Right renal cortex interstitium (tissue), 3 donors: ENCODE results near the gene TTC7B. TPM values are rescaled to one million over a fixed set of nuclear protein-coding genes. Genes with fewer than 3 reads are reported as not detected.
"Not testable (repeated sequence)": the region's sequence is repeated elsewhere in the genome, so short reads cannot be mapped to it uniquely, and the experiment has no call there.

Experiments
- DNase-seq, 3 donors: peaks; one replicate each; pipeline ENCODE4 v3.0.0-alpha.2; 2013; ENCODE audit warnings: low read depth in 3 of 3, low spot score in 2 of 3
- polyA plus RNA-seq, 3 donors: library from polyadenylated mRNA; unstranded; fragments of 120-200 nt; gene quantifications; one replicate each; pipeline ENCODE4 v1.2.1, GENCODE V29; 2013; ENCODE audit not compliant: insufficient read length in 3 of 3

Gene TTC7B
- polyA plus RNA-seq, 3 donors, result 45.1 to 51.3 (median 45.2) TPM

GRCh38 chr14:90830931-90831701, 14.9 kb upstream of the TTC7B start:
- no peak for DNase-seq

DNA sequence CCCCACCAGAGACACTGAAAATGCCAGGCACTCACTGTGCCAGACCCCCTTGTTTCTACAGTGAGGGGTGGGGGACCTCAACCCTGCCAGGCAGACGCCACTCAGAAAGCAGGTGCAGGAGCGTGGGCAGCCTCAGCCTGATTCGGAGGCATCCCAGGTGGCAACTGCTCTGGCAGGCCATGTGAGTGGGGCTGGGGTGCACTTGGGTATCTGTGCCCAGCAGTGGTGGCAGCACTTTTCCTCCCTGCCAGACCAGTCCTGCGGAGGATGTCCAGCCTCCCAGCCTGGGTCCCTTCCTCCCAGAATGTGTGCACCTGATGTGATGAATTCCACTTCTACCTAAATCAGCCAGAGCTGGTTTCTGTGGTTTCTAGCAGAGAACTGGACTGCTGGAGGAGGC, 13.4 kb upstream of the TTC7B start:
- no peak for DNase-seq

DNA sequence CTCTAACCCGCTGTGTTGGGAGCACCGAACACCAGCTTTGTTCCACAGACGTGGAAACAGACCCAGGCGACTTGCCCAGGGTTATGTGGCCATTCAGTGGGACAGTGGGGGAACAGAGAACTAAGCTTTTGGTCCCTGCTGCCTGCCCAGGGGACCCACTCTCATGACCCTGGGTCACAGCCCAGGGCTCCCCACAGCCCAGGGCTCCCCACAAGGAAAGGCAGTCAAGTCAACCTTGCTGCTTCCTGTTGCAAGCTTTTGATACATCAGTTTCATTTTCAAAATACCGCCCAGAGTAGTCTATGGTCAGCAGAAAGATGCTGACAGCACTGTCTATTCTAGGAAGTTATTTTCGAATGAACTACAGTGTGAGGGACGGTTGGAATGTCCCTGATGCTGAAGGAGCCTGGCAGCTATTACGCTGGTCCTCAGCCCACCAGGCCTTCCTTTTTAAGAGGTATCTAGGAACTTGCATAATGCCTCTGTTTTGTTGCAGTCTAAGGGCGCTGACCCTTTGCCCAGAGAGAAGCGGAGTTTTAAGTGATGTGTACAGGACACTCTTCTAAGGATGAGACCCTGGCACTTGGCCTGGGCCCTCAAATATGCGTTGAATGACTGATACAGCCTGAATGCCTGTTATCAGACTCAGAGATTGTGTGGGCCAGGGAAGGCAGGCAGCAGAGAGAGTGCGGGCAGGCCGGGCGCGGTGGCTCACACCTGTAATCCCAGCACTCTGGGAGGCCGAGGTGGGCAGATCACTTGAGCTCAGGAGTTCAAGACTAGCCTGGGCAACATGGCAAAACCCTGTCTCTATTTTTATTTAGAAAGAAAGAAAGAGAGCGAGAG, 12.6 kb upstream of the TTC7B start:
- DNase-seq, result no peak

GRCh38 chr14:90827919-90828610, 11.8 kb upstream of the TTC7B start:
- peak; percentile 74 to 87 (median 76) for DNase-seq

DNA sequence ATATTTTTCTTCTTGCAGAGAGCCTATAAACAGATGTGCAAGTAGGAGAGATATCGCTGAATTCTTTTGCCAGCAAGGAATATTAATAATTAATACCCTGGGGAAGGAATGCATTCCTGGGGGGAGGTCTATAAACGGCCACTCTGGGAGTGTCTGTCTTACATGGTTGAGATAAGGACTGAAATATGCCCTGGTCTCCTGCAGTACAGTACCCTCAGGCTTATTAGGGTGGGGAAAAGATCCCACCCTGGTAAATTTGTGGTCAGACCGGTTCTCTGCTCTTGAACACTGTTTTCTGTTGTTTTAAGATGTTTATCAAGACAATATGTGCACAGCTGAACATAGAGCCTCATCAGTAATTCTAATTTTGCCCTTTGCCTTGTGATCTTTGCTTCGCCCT, 7.3 kb upstream of the TTC7B start:
- DNase-seq, result not testable (repeated sequence)

- no peak for DNase-seq
Observed at GRCh38 chr14:90820958-90821357, 4.7 kb upstream of the TTC7B start.

DNA sequence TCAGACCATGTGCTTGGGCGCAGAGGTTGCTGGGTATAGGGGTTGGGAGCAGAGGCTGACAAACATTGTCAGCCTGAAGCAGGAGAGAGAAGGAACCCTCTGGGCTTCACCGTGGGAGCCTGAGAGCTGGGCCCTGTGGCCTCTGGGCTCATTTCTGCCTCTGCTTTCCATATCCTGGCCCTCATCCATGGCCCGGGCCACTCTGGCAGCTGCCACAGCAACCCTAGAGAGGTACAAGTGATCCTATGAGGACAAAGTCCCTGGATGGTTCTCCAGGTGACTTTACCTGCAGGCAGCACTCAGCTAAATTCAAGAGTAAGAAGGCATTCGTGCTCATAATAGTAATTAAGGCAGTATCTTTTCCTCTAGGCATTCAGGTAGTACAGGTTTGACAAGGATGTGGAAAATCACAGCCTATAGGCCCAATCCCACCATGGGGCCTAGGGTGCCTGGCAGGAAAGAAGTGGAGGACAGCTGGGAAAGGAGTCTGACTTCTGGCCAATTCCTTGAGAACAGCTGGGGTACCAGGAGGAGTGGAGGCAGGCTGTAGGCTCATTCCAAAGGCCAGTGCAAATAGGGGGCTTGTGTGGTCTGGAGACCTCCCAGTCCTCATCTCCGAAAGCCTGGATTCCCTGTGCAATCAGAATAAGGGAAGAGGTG, 3.6 kb upstream of the TTC7B start:
- no peak for DNase-seq

GRCh38 chr14:90818715-90819114, 2.5 kb upstream of the TTC7B start:
- DNase-seq, result no peak

DNA sequence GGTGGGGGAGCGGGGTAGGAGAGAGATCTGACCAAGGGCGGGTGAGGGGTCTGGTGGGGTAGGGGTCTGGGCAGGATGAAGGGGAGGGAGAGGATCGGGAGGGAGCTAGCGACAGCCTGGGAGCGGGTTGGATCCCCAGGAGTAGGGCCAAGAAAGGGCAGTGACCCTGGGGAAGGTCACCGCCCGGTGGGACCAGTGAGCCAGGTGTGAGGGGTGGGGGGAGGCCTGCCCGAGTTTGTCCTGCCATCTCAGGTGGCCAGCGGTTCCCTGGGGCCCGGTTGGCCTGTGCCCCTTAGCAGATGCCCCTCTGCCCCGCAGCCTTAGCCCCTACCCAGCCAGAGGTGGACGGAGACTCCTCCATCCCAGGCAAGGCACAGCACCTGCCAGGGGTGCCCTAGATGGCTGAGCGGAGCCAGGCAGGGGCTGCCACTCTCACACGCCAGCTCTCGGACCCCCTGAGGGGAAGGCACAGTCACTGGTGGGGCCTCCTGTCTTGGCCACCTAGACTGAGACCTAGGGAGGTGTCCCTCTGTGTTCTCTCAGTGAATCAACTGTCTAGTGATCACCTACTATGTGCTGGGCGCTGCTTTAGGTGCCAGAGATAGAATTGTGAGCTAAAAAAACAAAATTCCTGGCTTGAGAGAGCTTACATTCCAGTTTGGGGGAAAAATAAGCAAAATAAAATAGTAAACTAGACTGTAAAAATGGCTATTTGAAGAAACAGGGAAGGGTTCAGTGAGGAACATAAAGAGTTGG, 629 bp upstream of the TTC7B start:
- no peak for DNase-seq

GRCh38 chr14:90815572-90815821, 733 bp downstream of the TTC7B start:
- DNase-seq, result no peak

DNA sequence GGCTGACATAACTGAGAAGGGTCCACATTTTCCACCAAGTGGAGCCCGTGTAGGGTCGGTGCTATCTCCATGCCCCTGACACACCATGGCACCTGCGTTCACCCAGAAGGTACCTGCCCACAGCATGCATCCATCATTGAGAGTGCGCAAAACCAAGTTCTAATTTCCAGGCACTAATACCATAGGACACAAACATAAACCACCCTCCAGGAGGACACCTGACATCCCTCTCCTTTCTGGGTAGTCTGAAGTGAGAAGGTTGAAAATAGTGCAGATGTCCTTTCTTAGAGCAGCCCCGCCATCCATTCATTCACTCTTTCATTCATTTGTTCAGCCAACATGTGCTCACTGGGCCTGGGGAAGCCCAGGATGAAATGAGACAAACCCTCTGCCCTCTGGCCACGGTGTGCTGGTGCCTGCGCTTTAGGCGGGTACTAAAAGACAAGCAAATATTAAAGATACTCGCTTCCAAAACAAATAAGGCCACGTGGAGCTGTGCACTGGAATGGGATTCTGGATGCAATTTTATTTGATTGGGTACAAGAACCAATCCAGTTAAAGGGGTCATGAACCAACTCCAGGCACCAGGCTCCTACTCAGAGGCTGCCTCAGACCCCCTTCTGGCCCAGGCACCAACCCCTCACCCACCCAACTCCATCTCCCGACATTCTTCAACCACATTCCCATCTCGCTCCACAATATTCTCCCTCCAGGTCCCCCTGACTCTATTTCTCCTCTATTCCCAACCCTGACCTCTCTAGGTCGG, 1.2 kb downstream of the TTC7B start:
- DNase-seq, result no peak

DNA sequence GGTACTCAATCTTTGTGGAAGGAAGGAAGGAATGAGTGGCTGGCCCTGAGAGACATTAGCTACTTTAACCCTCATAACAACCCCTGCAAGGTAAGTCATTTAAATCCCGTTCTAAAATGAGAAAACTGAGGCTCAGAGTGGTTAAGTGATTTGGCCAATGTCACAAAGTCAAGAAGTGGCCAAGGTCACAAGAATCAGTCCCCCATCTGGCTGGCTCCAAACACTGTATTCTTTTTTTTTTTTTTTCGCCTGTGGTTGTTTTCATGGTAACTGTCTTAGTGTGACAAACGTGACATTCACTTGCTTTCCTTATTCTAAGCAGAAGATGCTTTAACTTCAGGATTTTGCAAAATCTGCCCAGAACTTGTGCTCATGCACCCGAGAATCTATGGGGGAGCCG, 2.8 kb downstream of the TTC7B start:
- DNase-seq, result no peak

GRCh38 chr14:90812109-90812508, 4.1 kb downstream of the TTC7B start:
- no peak for DNase-seq

GRCh38 chr14:90811641-90812040, 4.6 kb downstream of the TTC7B start:
- no peak for DNase-seq

GRCh38 chr14:90810806-90811205, 5.4 kb downstream of the TTC7B start:
- DNase-seq, result no peak

DNA sequence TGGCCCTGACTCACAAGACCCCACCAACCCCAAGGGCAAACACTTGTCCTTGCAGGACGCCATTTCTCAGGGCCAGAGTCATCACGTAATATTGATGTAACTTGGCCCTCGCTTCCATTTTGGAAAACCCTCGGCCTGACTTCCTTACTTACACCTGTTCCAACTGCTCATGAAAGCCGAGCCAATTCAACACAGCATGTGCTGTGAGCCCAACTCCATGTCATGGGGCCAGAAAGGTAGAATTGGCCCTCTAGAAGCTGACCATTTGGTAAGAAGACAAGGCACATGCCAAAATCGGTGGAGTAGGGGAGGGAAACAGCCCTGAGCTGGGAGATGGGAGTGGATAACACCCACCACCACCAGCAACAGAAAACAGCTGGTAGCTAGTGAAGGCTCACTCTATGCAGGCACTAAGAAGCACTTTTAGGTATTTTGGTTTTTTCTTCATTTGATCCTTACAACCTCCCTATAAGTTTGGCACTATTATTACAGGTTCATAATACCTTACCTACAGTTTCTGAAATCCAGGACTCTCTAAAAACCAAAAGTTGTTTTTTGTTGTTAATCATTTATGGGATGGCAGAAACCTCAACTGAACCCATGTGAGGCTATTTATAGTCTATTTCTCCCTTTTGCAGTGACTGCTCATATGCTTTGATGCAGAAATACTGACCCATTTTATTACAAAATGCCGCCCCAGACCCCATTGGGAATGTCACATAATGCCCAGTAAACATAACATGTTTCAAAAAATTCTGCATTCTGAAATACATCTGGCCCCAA, 6.5 kb downstream of the TTC7B start:
- no peak for DNase-seq

DNA sequence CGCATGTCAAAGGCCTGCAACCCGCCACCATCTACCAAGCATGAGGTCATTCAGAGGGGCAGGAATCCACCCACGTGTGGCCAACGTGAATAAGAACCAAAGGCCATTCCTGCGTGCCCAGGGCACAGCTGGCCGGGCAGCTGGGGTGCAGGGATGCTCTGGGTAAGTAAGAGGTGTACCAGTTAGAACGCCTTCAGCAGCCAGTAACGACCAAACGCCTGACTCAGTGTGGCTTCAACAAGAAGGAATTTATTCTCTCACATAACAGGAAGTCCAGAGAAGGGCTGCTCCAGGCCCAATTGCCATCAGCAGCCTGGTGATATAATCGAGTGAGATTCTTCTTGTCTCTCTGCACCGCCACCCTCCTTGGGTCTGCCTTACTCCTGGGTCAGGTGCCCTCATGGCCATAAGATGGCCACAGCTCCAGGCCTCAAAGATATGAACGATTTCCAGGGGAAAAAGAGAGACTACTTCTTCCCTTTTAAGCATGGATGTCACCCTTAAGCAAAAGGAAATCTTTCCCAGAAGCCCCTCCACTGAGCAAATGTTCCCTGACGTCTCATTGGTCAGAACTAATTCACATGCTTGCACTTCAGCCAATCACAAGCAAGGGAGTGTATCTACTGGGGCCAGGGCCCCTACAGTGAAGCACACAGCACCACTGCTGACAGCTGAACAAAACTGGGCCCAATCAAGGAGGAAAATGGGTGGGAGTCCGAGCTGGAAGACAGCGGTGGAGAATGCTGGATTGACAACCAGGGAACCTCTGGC, 7.3 kb downstream of the TTC7B start:
- DNase-seq, result no peak

GRCh38 chr14:90807060-90807459, 9.2 kb downstream of the TTC7B start:
- DNase-seq, result no peak
